Measurements from ENCODE around the gene FGF4.
"Not testable (repeated sequence)": the region's sequence is repeated elsewhere in the genome, so short reads cannot be mapped to it uniquely, and the experiment has no call there.

The FGF4 gene

GRCh38 chr11:69771466-69771865 lies 3.7 kb downstream of the FGF4 start:
- no peak for DNase-seq

GRCh38 chr11:69770540-69770939 lies 4.6 kb downstream of the FGF4 start:
- DNase-seq: no peak

- no peak for DNase-seq
Measured at GRCh38 chr11:69765498-69765995, 9.6 kb downstream of the FGF4 start.

- not testable (repeated sequence) for DNase-seq
Measured at GRCh38 chr11:69764918-69765317, 10.2 kb downstream of the FGF4 start.

GRCh38 chr11:69760319-69760718 lies 14.8 kb downstream of the FGF4 start:
- DNase-seq: no peak

- DNase-seq: no peak
Measured at GRCh38 chr11:69752890-69753289, 22.3 kb downstream of the FGF4 start.

GRCh38 chr11:69750875-69751597 lies 24.1 kb downstream of the FGF4 start:
- no peak for DNase-seq

GRCh38 chr11:69750108-69750850 lies 24.9 kb downstream of the FGF4 start:
- no peak for DNase-seq

- no peak for DNase-seq
Measured at GRCh38 chr11:69748637-69749036, 26.5 kb downstream of the FGF4 start.

GRCh38 chr11:69746752-69747742 lies 28.1 kb downstream of the FGF4 start:
- no peak for DNase-seq

- no peak for DNase-seq
Measured at GRCh38 chr11:69746140-69746539, 29.0 kb downstream of the FGF4 start.

- no peak for DNase-seq
Measured at GRCh38 chr11:69745201-69745600, 29.9 kb downstream of the FGF4 start.

GRCh38 chr11:69744435-69744834 lies 30.7 kb downstream of the FGF4 start:
- DNase-seq: no peak

- no peak for DNase-seq
Measured at GRCh38 chr11:69734841-69735240, 40.3 kb downstream of the FGF4 start.

- no peak for DNase-seq
Measured at GRCh38 chr11:69734367-69734766, 40.8 kb downstream of the FGF4 start.

GRCh38 chr11:69732910-69733309 lies 42.2 kb downstream of the FGF4 start:
- DNase-seq: no peak

GRCh38 chr11:69731110-69731509 lies 44.0 kb downstream of the FGF4 start:
- no peak for DNase-seq

- no peak for DNase-seq
Measured at GRCh38 chr11:69730500-69730899, 44.6 kb downstream of the FGF4 start.

GRCh38 chr11:69729252-69729651 lies 45.9 kb downstream of the FGF4 start:
- DNase-seq: no peak

- DNase-seq: no peak
Measured at GRCh38 chr11:69727266-69727665, 47.9 kb downstream of the FGF4 start.

GRCh38 chr11:69726481-69726880 lies 48.7 kb downstream of the FGF4 start:
- no peak for DNase-seq

- DNase-seq: no peak
Measured at GRCh38 chr11:69726019-69726418, 49.1 kb downstream of the FGF4 start.

GRCh38 chr11:69721745-69722144 lies 53.4 kb downstream of the FGF4 start:
- DNase-seq: no peak
